Measurements from ENCODE around the gene MIB2.

The MIB2 gene

DNA sequence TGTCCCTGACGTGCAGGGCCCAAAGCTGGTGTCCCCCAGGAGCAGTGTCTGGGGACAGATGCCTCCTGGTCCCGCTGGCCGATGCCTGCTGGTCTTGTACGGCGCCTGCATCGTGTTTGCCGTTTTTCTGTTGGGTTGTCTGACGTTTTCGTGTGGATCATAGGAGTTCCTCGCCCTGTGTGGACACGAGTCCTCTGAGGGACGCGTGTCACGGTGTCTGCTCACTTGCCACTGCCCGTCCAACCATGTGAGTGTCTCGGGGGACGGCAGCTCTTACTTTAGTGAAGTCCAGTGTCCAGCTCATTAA, 7.4 kb downstream of the MIB2 start:
- peaks cover 16% of the 10 kb centered on the region for H3K36me3 ChIP-seq (ENCODE audit: insufficient read depth, insufficient read length, low read length)
- H3K4me1 ChIP-seq (ENCODE audit: insufficient read depth, insufficient read length) = peaks cover 10% of the 10 kb centered on the region
- TF ChIP-seq YY1 (IDR thresholded peaks at IDR 0.05; ENCODE audit: insufficient read depth, insufficient read length) (no peak), ZNF274 (IDR thresholded peaks at IDR 0.05; ENCODE audit: low read depth, low read length) (no peak), SUZ12 (IDR thresholded peaks at IDR 0.05; ENCODE audit: extremely low read depth, insufficient read depth, insufficient read length) (no peak)
- H3K27me3 ChIP-seq (ENCODE audit: insufficient read depth, insufficient read length) = no peaks in the 10 kb centered on the region
- no peak for DNase-seq (ENCODE audit: low read depth, low spot score)
- H3K9ac ChIP-seq (ENCODE audit: insufficient read length, low read depth) = no peak overlapping the region
- H3K9me3 ChIP-seq (ENCODE audit: insufficient read depth, low read length) = no peaks in the 10 kb centered on the region
- H3K4me3 ChIP-seq (ENCODE audit: insufficient read length, low read depth) = no peak overlapping the region

DNA sequence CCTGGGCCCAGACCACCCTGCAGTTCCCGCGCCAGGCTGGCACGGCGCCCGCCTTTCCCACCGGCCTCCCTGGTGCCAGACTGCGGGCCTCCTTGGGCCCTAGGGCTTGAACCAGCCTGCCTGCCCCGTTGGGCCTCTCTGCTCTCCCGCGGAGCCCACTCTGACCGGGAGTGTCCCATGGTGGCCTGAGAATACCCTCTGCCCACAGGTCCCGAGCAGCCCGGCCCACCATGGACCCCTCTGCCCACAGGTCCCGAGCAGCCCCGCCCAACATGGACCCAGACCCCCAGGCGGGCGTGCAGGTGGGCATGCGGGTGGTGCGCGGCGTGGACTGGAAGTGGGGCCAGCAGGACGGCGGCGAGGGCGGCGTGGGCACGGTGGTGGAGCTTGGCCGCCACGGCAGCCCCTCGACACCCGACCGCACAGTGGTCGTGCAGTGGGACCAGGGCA, 7.9 kb downstream of the MIB2 start:
- no peak for DNase-seq (ENCODE audit: low read depth, low spot score)
- Histone ChIP-seq H3K4me1 (ENCODE audit: insufficient read depth, insufficient read length) (peaks cover 10% of the 10 kb centered on the region), H3K4me3 (ENCODE audit: insufficient read length, low read depth) (no peak overlapping the region), H3K9me3 (ENCODE audit: insufficient read depth, low read length) (no peaks in the 10 kb centered on the region), H3K36me3 (ENCODE audit: insufficient read depth, insufficient read length, low read length) (peaks cover 16% of the 10 kb centered on the region), H3K9ac (ENCODE audit: insufficient read length, low read depth) (no peak overlapping the region), H3K27me3 (ENCODE audit: insufficient read depth, insufficient read length) (no peaks in the 10 kb centered on the region)
- TF ChIP-seq YY1 (IDR thresholded peaks at IDR 0.05; ENCODE audit: insufficient read depth, insufficient read length) (no peak), SUZ12 (IDR thresholded peaks at IDR 0.05; ENCODE audit: extremely low read depth, insufficient read depth, insufficient read length) (no peak), ZNF274 (IDR thresholded peaks at IDR 0.05; ENCODE audit: low read depth, low read length) (no peak)

DNA sequence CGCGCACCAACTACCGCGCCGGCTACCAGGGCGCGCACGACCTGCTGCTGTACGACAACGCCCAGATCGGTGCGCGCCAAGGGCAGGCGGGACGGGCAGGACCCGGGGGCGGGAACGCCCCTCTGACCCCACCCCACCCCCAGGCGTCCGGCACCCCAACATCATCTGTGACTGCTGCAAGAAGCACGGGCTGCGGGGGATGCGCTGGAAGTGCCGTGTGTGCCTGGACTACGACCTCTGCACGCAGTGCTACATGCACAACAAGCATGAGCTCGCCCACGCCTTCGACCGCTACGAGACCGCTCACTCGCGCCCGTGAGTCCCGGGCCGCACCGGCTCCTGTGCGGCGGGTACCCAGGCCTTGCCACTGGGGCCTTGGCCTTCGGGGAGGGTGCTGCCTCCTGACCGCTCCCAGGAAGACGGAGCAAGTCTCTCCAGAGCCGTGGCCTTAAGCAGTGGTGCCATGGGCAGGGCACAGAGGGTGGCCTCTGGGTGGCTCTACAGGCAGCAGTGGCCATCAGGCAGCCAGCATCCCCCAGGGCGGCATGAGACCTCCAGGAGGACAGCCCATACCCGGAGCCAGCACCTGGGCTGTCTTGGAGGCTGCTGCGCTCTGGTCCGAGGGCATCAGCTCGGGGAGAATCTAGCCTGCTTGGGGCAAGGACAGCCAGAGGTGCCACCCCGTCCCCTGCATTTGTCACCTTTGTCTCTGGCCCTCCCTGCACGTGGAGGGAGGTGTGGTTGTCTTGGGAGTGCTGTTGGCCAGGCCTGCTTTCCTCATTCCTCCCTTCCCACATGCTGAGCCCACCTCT, 8.5 kb downstream of the MIB2 start:
- TF ChIP-seq YY1 (IDR thresholded peaks at IDR 0.05; ENCODE audit: insufficient read depth, insufficient read length) = no peak
- TF ChIP-seq ZNF274 (IDR thresholded peaks at IDR 0.05; ENCODE audit: low read depth, low read length) = no peak
- TF ChIP-seq SUZ12 (IDR thresholded peaks at IDR 0.05; ENCODE audit: extremely low read depth, insufficient read depth, insufficient read length) = no peak
- no peak for DNase-seq (ENCODE audit: low read depth, low spot score)
- Histone ChIP-seq H3K36me3 (ENCODE audit: insufficient read depth, insufficient read length, low read length) (peaks cover 16% of the 10 kb centered on the region), H3K4me1 (ENCODE audit: insufficient read depth, insufficient read length) (peaks cover 10% of the 10 kb centered on the region), H3K27me3 (ENCODE audit: insufficient read depth, insufficient read length) (no peaks in the 10 kb centered on the region), H3K4me3 (ENCODE audit: insufficient read length, low read depth) (no peak overlapping the region), H3K9ac (ENCODE audit: insufficient read length, low read depth) (no peak overlapping the region), H3K9me3 (ENCODE audit: insufficient read depth, low read length) (no peaks in the 10 kb centered on the region)

DNA sequence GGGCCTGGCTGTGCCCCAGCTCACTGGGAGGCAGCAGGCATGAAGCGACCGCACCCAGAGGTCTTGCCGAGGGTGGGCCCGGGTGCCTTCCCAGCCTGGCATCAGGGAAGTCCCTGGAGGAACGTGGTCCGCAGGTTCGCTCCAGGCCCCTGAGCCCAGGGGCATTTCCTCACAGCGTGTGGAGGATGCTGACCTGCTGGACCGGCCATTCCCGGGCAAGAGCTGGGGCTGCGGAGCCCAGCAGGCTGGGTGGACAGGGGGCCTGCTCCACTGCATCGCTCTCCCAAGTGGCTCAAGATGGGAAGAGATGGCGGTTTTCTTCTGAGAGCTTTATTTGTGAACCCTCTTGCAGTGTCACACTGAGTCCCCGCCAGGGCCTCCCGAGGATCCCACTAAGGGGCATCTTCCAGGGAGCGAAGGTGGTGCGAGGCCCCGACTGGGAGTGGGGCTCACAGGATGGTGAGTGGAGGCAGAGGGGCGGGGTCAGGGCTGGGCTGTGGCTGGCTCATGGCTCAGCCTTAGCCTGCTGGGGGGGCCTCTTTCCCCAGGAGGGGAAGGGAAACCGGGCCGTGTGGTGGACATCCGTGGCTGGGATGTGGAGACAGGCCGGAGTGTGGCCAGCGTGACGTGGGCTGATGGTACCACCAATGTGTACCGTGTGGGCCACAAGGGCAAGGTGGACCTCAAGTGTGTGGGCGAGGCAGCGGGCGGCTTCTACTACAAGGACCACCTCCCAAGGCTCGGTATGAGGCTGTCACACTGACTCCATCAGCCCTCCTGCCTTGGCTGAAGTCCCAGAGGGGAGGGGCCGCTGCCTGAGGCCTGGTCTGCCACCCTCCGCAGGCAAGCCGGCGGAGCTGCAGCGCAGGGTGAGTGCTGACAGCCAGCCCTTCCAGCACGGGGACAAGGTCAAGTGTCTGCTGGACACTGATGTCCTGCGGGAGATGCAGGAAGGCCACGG, 9.4 kb downstream of the MIB2 start:
- Histone ChIP-seq H3K27me3 (ENCODE audit: insufficient read depth, insufficient read length) (no peaks in the 10 kb centered on the region), H3K4me3 (ENCODE audit: insufficient read length, low read depth) (no peak overlapping the region), H3K36me3 (ENCODE audit: insufficient read depth, insufficient read length, low read length) (peaks cover 16% of the 10 kb centered on the region), H3K9me3 (ENCODE audit: insufficient read depth, low read length) (no peaks in the 10 kb centered on the region), H3K9ac (ENCODE audit: insufficient read length, low read depth) (peak overlapping the region; percentile 21), H3K4me1 (ENCODE audit: insufficient read depth, insufficient read length) (peaks cover 10% of the 10 kb centered on the region)
- DNase-seq (ENCODE audit: low read depth, low spot score) = no peak
- no peak for TF ChIP-seq ZNF274 (IDR thresholded peaks at IDR 0.05; ENCODE audit: low read depth, low read length)
- no peak for TF ChIP-seq SUZ12 (IDR thresholded peaks at IDR 0.05; ENCODE audit: extremely low read depth, insufficient read depth, insufficient read length)
- no peak for TF ChIP-seq YY1 (IDR thresholded peaks at IDR 0.05; ENCODE audit: insufficient read depth, insufficient read length)

DNA sequence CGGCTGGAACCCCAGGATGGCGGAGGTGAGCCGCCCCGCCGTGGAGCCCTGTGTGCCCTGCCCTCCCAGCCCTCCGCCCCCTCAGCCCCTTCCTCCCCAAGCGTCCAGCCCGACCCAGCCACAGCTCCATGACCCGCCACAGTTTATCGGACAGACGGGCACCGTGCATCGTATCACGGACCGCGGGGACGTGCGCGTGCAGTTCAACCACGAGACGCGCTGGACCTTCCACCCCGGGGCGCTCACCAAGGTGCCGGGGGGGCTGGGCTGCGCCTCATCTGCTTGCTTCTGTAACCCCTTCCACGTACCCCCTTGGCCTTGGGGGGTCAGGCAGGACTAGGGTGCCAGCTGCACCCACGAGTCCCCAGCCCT, 10.1 kb downstream of the MIB2 start:
- no peak for DNase-seq (ENCODE audit: low read depth, low spot score)
- H3K9ac ChIP-seq (ENCODE audit: insufficient read length, low read depth) = no peak overlapping the region
- H3K36me3 ChIP-seq (ENCODE audit: insufficient read depth, insufficient read length, low read length) = peaks cover 16% of the 10 kb centered on the region
- H3K9me3 ChIP-seq (ENCODE audit: insufficient read depth, low read length) = no peaks in the 10 kb centered on the region
- TF ChIP-seq ZNF274 (IDR thresholded peaks at IDR 0.05; ENCODE audit: low read depth, low read length) (no peak), YY1 (IDR thresholded peaks at IDR 0.05; ENCODE audit: insufficient read depth, insufficient read length) (no peak), SUZ12 (IDR thresholded peaks at IDR 0.05; ENCODE audit: extremely low read depth, insufficient read depth, insufficient read length) (no peak)
- peaks cover 6% of the 10 kb centered on the region for H3K4me1 ChIP-seq (ENCODE audit: insufficient read depth, insufficient read length)
- H3K27me3 ChIP-seq (ENCODE audit: insufficient read depth, insufficient read length) = no peaks in the 10 kb centered on the region
- H3K4me3 ChIP-seq (ENCODE audit: insufficient read length, low read depth) = no peak overlapping the region

DNA sequence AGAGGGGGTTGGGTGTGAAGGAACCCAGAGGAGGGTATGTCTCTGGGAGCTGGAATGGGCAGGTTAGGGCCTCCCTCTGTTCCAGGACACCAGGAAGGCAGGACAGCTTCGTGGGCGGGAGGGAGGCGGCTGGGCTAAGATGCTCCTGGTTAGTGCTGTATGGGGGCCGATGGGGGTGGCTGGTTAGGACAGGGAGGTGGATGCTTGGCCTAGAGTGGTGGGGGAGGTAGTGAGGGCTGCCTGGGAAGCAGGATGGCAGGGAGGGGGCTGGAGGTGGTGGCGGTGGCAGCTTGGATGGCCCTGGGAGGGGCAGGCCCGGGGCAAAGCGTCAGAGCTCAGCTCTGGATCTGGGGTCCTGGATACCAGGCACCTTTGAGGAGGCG, 10.5 kb downstream of the MIB2 start:
- Histone ChIP-seq H3K9me3 (ENCODE audit: insufficient read depth, low read length) (no peaks in the 10 kb centered on the region), H3K27me3 (ENCODE audit: insufficient read depth, insufficient read length) (no peaks in the 10 kb centered on the region), H3K4me3 (ENCODE audit: insufficient read length, low read depth) (no peak overlapping the region), H3K36me3 (ENCODE audit: insufficient read depth, insufficient read length, low read length) (peaks cover 16% of the 10 kb centered on the region), H3K4me1 (ENCODE audit: insufficient read depth, insufficient read length) (peaks cover 4% of the 10 kb centered on the region), H3K9ac (ENCODE audit: insufficient read length, low read depth) (peak overlapping the region; percentile 2)
- DNase-seq (ENCODE audit: low read depth, low spot score) = no peak
- TF ChIP-seq ZNF274 (IDR thresholded peaks at IDR 0.05; ENCODE audit: low read depth, low read length) (no peak), SUZ12 (IDR thresholded peaks at IDR 0.05; ENCODE audit: extremely low read depth, insufficient read depth, insufficient read length) (no peak), YY1 (IDR thresholded peaks at IDR 0.05; ENCODE audit: insufficient read depth, insufficient read length) (no peak)

All from NT2/D1 (cell line).